Activated T-helper 1 cell treated with Interleukin-2 at 50 U/mL for 16 hours (primary cell): ENCODE results near the gene ANKRD29.
"Not testable (repeated sequence)": the region's sequence is repeated elsewhere in the genome, so short reads cannot be mapped to it uniquely, and the experiment has no call there.

ENCODE experiments used
- DNase-seq: peaks from one replicate; pipeline ENCODE4 v3.0.0-alpha.2; 2020; ENCODE audit warnings: low read depth

The ANKRD29 gene

DNA sequence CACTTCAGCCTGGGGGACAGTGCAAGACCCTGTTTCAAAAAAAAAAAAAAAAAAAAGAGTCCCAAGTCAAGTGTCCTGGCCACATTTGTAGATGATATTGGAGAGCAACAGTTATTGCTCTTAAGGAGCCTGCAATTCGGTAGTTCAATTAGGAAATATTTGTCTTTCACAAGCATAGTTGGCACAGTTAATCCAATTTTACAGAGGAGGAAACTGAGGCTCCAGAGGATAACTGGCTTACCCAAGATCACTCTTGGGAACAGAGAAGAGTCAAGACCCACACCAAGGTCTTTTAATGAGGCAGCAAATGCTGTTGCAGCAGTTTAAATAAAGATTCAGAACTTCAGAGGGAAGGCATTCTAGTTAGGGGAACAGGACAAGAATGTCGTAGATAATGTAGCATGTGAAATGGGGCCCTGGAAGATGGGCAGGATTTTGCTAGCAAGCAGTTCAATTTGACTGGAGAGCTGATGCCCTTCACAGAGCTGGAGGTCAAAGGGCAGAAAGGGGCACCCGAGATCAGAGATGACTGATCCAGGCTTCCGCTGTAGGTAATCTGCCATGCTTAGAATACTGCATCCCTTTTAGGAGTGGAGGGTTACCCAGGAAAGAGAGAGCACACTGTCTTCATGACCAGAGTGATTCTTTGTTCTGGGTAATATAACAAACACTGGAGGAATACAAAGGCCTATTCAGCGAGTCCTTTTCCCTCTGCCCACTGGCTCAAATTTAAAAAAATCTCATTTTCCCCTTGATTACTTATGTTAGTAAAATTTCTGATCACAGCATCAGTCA is 79.4 kb downstream of the ANKRD29 start:
- DNase-seq = no peak

- DNase-seq = no peak
Observed at GRCh38 chr18:23580677-23581367, 81.9 kb downstream of the ANKRD29 start.

DNA sequence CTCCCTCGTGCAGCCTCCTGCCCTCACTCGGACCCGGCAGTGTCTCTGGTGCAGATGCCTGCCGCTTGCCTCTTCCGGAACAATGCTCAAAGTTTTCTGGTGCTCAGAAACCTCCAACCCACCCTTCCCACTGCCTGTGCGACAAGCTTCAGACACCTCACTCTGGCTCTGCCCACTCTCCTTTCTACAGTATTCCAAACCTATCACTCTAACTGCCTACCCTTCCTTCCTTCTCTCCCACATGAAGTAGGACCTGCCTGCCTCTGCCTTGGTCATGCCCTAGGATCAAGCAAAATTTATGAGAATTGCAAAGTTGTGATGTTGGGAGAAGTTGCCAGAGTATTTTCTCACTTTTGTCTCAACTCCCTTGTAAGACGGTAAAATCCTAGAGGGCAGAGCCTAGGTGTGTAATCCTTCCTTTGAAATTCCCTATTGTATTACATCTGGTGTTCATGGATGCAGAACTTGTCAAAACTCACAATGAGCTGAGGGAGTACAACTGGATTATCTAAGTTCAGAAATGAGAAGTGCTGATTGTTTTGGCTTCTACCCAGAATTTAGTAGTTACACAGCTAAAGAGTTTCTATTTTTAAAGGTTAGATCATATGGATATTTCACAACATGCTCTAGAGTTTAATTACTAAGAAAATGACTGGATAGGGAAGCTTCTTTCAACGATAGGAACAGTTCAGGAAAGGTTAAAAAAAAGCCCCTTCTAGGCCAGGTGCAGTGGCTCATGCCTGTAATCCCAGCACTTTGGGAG is 83.6 kb downstream of the ANKRD29 start:
- no peak for DNase-seq

GRCh38 chr18:23578067-23578701 is 84.5 kb downstream of the ANKRD29 start:
- DNase-seq = no peak

DNA sequence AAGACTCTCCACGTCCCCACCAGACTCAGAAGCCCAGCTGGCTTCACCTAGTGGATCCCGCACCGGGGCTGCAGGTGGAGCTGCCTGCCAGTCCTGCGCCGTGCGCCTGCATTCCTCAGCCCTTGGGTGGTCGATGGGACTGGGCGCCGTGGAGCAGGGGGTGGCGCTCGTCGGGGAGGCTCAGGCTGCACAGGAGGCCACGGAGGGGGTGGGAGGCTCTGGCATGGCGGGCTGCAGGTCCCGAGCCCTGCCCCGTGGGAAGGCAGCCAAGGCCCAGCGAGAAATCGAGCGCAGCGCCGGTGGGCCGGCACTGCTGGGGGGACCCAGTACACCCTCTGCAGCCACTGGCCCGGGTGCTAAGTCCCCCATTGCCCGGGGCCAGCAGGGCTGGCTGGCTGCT is 85.2 kb downstream of the ANKRD29 start:
- DNase-seq = not testable (repeated sequence)

DNA sequence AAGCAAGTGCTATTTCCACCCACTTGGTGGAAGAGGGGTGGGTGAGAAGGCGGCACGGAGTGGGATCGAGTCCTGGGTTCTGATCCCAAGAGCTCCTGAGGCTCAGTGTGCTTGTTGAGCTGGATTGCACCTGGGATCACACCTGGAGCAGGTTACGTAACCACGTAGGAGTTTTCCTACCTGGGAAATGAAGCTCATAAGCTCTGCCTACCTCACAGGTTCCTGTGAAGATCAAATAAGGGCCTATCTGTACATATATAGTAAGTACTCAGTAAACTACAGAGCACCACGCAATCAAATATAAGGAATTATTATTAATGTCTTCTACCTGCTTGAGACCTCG is 87.4 kb downstream of the ANKRD29 start:
- no peak for DNase-seq

GRCh38 chr18:23574611-23575308 is 88.0 kb downstream of the ANKRD29 start:
- no peak for DNase-seq

DNA sequence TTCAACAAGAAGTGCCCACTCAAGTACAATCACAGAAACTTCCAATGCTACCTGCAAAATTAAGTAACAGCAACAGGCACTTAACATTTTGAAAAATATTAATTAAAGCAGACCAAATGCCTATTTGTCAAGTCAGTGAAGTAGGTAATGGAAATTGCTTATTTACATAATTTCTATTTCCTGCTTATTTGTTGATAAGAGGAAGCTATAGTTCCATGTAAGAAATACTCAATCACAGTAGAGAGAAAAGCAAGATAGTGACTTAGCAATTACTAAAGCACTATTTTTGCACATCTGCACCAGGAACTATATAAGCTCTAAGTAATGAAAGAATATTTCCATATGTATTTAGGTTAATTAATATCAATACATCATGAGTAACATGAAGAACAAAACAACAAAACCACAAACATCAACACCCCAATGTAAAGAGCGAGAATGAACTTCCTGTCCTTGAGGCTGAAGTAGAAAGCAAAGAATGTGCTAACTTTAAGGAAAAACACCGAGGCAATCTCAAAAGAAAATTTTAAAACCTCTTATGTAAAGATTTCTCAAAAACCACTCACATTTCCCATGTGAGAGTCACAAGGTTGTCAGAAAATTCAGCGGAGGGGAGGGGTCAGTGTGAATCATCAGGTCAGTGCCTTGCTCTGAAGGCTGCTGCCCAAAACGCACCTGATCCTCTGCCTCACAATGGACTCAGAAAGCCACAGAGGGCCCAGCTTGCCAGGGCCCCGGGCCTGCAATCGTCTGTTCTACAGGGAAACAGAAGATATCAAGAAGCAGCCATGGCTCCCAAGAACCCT is 88.9 kb downstream of the ANKRD29 start:
- DNase-seq = no peak

DNA sequence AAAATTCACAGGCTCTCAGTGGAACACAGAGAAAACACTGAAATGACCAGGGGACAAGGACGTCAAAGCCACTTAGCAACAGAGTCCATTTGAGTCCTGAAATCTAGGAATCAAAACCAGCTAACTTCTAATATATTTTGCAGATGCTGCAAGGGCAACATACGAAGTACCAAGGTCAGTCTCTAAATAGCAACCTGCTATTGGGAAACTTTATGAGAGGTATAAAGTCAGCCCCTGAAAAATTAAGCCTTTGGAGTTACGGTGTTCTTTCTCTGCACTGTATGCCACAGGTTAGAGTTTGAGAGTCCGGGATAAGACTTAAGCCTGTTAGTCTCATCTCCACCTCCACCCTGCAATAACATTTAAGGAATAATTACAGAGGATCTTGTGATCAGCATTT is 89.7 kb downstream of the ANKRD29 start:
- no peak for DNase-seq

GRCh38 chr18:23572570-23572969 is 90.1 kb downstream of the ANKRD29 start:
- DNase-seq = no peak

GRCh38 chr18:23572012-23572411 is 90.7 kb downstream of the ANKRD29 start:
- DNase-seq = no peak

DNA sequence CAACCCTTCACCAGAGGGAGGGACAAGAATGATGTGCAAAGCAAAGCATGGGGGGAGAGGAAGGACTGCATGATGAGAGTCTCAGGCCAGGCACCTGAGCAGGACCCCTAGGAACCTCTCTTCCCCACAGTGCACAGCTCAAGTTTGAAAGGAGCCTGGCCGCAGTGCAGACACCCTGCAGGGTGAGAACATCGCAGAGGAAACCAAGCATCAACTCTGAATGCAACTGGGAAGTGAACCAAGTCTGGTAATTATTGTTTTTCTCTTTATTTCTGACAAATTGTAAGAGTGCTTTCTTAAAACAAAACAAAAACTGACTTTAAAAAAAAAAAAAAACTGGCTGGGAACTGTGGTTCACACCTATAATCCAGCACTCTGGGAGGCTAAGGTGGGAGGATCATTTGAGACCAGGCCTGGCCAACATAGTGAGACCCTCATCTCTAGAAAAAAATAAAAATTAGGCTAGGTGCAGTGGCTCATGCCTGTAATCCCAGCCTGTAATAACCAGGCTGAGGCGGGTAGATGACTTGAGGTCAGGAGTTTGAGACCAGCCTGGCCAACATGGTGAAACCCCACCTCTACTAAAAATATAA is 91.7 kb downstream of the ANKRD29 start:
- DNase-seq = no peak

- DNase-seq = no peak
Observed at GRCh38 chr18:23569299-23570063, 93.2 kb downstream of the ANKRD29 start.

DNA sequence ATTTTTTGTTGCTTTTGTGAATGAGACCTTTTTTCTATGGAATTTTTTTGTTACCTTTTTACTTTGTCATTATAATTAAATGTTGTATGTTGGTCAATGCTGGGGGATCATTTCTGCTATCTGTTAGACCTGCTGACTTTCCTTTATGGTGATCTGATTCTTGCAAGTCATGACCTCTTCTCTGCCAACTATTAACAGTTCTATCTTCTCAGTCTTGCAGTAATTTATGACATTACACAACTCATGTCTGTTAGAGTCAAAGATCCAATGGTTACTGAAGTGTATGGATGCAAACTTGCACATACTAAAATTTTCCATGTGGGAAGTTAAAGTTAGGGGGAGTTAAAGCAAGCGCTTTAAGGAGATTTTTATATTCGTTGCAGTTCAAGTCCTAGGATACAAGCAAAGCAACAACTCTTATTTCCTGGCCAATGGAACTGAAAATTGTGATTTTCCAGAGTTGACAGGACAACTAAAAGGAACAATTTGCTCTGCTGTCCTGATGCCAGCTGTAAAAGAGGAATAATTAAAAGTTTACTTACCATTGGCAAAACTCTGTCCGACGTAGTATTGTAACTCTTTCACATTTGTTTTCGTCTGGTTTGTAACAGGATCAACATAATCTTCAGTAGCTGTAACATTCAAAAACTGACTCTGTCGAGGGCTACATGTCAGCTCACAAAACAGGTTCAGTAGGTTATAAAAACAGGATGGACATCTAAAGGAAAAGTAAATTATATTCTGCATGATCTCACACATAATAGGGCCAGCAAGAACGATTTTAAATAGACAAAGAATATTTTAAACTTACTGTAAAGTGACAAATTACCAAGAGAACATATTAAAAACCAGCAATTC is 94.2 kb downstream of the ANKRD29 start:
- DNase-seq = no peak

- DNase-seq = no peak
Observed at GRCh38 chr18:23567671-23568070, 95.0 kb downstream of the ANKRD29 start.

GRCh38 chr18:23565916-23566547 is 96.7 kb downstream of the ANKRD29 start:
- DNase-seq = no peak

GRCh38 chr18:23563377-23564043 is 99.2 kb downstream of the ANKRD29 start:
- DNase-seq = no peak

DNA sequence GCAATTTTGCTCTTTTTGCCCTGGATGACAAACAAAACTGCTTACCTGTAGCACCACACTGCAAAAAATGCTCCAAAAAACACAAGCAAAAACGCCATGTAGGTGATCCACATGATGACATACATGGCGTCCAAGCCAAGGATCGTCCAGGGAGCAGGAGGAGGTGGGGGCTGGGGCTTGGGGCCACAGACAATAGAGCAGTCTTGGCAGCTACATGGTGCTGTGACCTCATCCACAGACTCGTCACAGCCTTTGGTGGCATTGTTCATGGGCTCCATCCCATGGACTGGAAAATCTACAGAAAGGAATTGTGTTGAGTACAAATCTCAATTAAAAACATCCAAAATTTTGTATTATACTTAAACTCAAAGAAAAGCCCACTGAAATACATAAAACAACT is 102.5 kb downstream of the ANKRD29 start:
- DNase-seq = no peak
